Parathyroid adenoma (tissue), 2 donors: Measurements from ENCODE around the gene NCBP1.

ENCODE experiments used
- H2AFZ ChIP-seq: fragments of 300-600 bp; sonication (generic); one replicate; pipeline ENCODE4 v1.7.0; 2017; ENCODE audit warnings: antibody characterized with exemption, mild to moderate bottlenecking
- H3K27ac ChIP-seq: fragments of 300-600 bp; sonication (generic); one replicate; pipeline ENCODE4 v1.7.0; 2017
- H3K27me3 ChIP-seq: fragments of 300-600 bp; sonication (generic); one replicate; pipeline ENCODE4 v1.7.0; 2017; ENCODE audit warnings: low read length; ENCODE audit not compliant: control insufficient read depth, insufficient read depth
- H3K36me3 ChIP-seq: fragments of 300-600 bp; sonication (generic); one replicate; pipeline ENCODE4 v1.7.0; 2017; ENCODE audit warnings: low read length; ENCODE audit not compliant: control insufficient read depth, insufficient read depth
- H3K4me1 ChIP-seq: fragments of 300-600 bp; sonication (generic); one replicate; pipeline ENCODE4 v1.7.0; 2017; ENCODE audit warnings: control low read depth
- H3K4me2 ChIP-seq: fragments of 300-600 bp; sonication (generic); one replicate; pipeline ENCODE4 v1.7.0; 2017; ENCODE audit warnings: low read length
- H3K4me3 ChIP-seq: fragments of 300-600 bp; sonication (generic); one replicate; pipeline ENCODE4 v1.7.0; 2017; ENCODE audit warnings: low read depth, low read length
- H3K79me2 ChIP-seq: fragments of 300-600 bp; sonication (generic); one replicate; pipeline ENCODE4 v1.7.0; 2017; ENCODE audit warnings: control low read depth
- H3K9ac ChIP-seq: fragments of 300-600 bp; sonication (generic); one replicate; pipeline ENCODE4 v1.7.0; 2017; ENCODE audit warnings: mild to moderate bottlenecking
- H3K9me3 ChIP-seq: fragments of 300-600 bp; sonication (generic); one replicate; pipeline ENCODE4 v1.7.0; 2017; ENCODE audit warnings: low read length; ENCODE audit not compliant: control insufficient read depth
- CTCF ChIP-seq: fragments of 300-600 bp; sonication (generic); IDR thresholded peaks from one replicate; pipeline ENCODE4 v1.7.0; 2017; ENCODE audit warnings: antibody characterized with exemption, mild to moderate bottlenecking
- donor health status: primary hyperparathyroidism.

The NCBP1 gene

GRCh38 chr9:97593960-97594359 lies 39.7 kb upstream of the NCBP1 start:
- no peak overlapping the region for H3K27ac ChIP-seq
- H3K27me3 ChIP-seq = no peaks in the 10 kb centered on the region
- no peaks in the 10 kb centered on the region for H3K79me2 ChIP-seq
- H3K4me1 ChIP-seq = no peaks in the 10 kb centered on the region
- no peak overlapping the region for H2AFZ ChIP-seq
- H3K4me2 ChIP-seq = no peak overlapping the region
- H3K36me3 ChIP-seq = no peaks in the 10 kb centered on the region
- TF ChIP-seq CTCF = no peak
- no peak overlapping the region for H3K9ac ChIP-seq
- H3K4me3 ChIP-seq = no peak overlapping the region
- H3K9me3 ChIP-seq = no peaks in the 10 kb centered on the region

GRCh38 chr9:97594381-97594921 lies 39.2 kb upstream of the NCBP1 start:
- no peak for TF ChIP-seq CTCF
- Histone ChIP-seq H3K9ac (no peak overlapping the region), H3K36me3 (no peaks in the 10 kb centered on the region), H2AFZ (no peak overlapping the region), H3K4me2 (no peak overlapping the region), H3K4me3 (no peak overlapping the region), H3K9me3 (no peaks in the 10 kb centered on the region), H3K4me1 (no peaks in the 10 kb centered on the region), H3K27me3 (no peaks in the 10 kb centered on the region), H3K79me2 (no peaks in the 10 kb centered on the region), H3K27ac (no peak overlapping the region)

- no peak overlapping the region for H3K9ac ChIP-seq
- H3K36me3 ChIP-seq = no peaks in the 10 kb centered on the region
- H2AFZ ChIP-seq = no peak overlapping the region
- H3K27me3 ChIP-seq = no peaks in the 10 kb centered on the region
- no peaks in the 10 kb centered on the region for H3K4me1 ChIP-seq
- H3K9me3 ChIP-seq = no peaks in the 10 kb centered on the region
- no peak overlapping the region for H3K4me3 ChIP-seq
- TF ChIP-seq CTCF = no peak
- H3K27ac ChIP-seq = no peak overlapping the region
- H3K4me2 ChIP-seq = no peak overlapping the region
- H3K79me2 ChIP-seq = no peaks in the 10 kb centered on the region
These were observed 36.7 kb upstream of the NCBP1 start for GRCh38 chr9:97596906-97597305.

GRCh38 chr9:97598461-97599288 lies 34.9 kb upstream of the NCBP1 start:
- no peak overlapping the region for H3K4me2 ChIP-seq
- H3K9ac ChIP-seq = no peak overlapping the region
- no peaks in the 10 kb centered on the region for H3K4me1 ChIP-seq
- no peaks in the 10 kb centered on the region for H3K36me3 ChIP-seq
- H3K4me3 ChIP-seq = no peak overlapping the region
- H3K79me2 ChIP-seq = no peaks in the 10 kb centered on the region
- peak; percentile 69 for TF ChIP-seq CTCF
- no peak overlapping the region for H3K27ac ChIP-seq
- H3K9me3 ChIP-seq = no peaks in the 10 kb centered on the region
- no peak overlapping the region for H2AFZ ChIP-seq
- no peaks in the 10 kb centered on the region for H3K27me3 ChIP-seq
